NCI-H2196 treated with DMSO at 0.1 percent for 48 hours (cell line): ENCODE data around the gene ZC3H12C.
A peak's percentile ranks its signal among the peaks of the same experiment; 100 is the strongest.
"Not testable (repeated sequence)": the region's sequence is repeated elsewhere in the genome, so short reads cannot be mapped to it uniquely, and the experiment has no call there.

ENCODE experiments used
- DNase-seq: peaks from one replicate; lab custom pipeline; 2025; ENCODE audit not compliant: unreplicated experiment; lab: John Stamatoyannopoulos, UW

The ZC3H12C gene

DNA sequence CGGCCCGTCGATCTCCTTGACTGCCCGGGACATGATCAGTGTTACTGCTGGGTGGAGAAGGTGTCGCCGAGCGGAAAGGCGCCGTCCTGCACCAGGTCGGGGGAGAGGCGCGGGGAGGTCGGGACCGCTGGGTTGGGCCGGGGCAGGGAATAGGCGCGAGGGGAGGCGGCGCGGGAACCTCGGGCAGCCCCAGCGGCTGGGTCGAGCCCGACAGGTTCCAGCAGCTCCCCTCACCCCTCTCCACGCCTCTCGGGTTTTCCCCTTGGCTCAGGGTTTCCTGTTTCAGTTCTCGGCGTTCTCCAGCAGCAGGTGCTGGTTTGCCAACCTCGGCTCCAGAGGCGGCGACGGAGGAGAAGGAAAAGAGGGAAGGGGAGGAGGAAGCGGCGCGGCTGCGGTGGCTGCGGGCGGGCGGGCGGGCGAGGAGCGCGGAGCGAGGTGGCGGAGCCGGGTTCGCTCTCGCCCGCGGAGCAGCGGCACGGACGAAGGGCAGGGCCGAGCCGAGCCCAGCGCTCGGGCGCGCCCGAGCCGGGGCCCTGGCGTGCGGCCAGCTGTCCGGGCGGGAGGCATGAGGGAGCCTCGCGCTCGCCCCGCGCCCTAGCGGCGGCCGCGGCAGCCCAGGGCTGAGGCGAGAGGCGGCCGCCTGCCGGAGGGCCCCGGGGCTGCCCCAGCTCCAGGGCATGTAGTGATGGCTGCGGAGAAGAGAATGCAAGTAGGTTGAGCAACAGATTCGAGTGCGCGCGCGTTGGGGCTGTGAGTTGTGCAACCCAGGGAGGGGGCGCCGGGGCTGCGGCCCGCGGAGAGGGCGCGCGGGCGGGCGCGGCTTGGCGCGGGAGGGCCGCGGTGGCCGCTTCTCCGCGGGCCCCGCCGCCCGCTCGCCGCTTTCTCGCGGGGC lies at the start of gene ZC3H12C:
TSS of gene ZC3H12C (plus strand) at position 878 of the 892 bp plus-strand sequence. CDS start 20 bp downstream, outside the sequence.
- DNase-seq: peak; percentile 89

DNA sequence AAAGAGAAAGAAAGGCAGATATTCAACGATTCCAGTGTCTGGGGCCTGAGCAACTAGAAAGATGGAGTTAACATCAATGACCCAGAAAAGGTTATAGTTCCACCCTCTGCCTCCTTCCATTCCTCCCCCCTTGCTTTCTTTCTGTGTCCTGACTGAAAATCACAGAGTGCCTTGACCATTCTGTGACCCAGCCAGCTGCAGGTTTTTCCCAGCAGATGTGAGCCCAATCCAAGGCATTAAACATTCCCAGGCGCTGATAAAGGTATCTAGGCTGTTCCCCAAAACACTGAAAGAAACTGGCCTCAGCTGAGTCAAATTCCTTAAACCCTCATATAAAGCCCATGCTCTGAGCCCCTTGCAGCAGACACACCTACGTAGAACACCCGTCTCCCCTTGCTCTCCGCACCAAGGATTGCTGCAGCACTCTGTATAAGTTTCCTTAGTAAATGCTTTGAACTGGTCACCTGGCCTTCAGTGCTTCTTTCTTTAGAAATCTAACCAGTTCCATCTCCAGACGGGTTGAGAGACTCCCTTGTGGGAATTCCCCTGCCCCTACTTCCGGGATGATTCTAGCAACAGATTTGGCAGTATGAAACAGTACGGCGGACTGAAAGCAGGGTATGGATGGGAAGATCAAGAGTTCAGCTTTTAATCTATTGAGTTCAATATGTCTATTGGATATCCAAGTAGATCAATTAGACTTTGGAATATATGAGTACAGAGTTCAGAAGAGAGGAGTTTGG lies 48.8 kb upstream of the ZC3H12C start:
- DNase-seq: no peak

DNA sequence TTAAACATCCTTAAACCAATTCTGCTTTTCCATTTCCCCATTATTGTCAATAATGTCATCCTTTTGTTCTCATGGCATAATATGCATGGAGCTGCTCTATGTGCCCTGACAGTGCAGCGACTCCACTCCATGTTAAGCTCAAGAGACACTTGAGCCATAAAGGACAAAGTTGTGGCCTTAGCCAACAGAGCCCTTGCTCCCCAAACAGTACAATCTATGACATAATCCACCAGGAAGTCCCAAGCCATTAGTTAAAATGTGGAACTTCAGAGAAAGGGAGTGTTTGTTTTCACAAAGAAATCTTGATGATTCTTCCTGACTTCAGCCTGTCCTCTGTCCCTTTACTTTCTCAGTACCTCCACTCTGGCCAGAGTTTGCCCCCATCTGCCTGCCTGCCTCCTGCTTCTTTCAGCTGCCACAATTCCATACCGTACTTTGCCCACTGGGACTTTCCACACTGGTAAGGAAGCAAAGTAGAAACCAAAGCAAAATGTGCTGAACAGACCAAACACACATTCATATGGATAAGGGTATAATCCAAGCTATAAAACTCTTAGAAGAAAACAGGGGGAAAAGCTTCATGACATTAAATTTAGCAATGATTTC lies 46.3 kb upstream of the ZC3H12C start:
- DNase-seq: no peak

DNA sequence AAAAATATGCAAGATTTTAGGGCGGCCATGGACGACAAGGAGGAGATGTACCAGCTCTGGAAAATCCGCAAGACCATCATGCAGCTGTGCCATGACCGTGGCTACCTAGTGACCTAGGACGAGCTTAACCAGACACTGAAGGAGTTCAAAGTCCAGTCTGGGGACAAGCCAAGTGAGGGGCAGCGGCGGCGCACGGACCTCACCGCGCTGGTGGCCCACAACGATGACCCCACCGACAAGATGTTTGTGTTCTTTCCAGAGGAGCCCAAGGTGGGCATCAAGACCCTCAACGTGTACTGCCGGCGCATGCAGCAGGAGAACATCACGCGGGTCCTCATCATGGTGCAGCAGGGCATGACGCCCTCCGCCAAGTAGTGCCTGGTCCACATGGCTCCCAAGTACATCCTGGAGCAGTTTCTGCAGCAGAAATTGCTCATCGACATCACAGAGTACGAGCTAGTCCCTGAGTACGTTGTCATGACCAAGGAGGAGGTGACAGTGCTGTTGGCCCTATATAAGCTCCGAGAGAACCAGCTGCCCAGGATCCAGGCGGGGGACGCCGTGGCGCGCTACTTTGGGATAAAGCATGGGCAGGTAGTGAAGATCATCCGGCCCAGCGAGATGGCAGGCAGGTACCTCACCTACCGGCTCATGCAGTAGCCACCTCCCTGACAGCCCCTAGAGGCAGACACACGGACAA lies 43.5 kb upstream of the ZC3H12C start:
- DNase-seq: no peak

DNA sequence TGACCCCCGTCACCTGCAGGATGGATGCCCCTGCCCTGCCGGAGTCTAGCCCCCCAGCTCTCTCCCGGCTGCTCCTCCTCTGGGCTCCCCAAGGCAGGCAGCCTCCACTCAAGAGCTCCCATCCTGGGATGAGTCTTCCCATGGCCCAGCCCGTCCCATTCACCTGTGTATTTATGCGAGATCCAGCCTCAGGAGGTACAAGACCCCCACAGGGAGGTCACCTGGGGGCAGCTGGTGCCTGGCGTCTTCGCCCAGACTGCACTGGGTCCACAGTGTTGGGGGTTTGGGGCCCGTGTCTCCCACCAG lies 43.0 kb upstream of the ZC3H12C start:
- DNase-seq: no peak

DNA sequence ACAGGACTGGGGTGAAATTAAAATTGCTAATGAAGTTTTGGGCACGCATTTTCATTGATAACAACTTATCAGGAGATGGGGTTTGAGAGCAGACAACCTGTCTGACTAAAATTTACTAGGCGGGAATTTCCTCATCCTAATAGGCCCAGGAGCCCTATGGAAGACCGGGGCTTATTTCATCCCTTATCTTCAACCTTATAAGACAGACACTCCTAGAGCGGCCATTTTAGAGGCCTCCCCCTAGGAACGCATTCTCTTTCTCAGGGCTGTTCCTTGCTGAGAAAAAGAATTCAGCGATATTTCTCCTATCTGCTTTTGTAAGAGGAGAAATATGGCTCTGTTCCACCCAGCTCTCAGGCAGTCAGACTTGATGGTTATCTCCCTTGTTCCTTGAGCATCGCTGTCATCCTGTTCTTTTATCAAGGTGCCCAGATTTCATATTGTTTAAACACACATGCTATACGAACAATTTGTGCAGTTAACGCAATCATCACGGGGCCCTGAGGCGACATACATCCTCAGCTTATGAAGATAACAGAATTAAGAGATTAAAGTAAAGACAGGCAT lies 39.3 kb upstream of the ZC3H12C start:
- no peak for DNase-seq

DNA sequence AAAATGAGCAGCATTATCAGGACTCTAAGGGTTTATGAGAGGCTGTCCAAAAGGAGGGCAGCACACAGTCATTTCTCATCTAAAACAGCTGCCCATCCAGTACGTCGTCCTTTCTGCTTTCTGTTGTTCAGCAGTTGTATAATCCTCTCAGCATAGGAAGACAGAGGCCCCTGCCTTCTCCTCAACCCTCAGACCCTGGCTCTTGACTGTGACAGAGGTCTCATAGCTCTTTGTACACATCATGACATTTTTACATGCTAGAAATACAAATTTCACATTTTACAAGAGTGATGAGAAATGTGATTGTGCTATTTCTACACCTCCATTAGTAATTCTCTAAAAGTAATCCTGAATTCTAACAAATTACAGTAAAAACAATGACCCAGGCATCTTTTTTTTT lies 36.2 kb upstream of the ZC3H12C start:
- DNase-seq: no peak

DNA sequence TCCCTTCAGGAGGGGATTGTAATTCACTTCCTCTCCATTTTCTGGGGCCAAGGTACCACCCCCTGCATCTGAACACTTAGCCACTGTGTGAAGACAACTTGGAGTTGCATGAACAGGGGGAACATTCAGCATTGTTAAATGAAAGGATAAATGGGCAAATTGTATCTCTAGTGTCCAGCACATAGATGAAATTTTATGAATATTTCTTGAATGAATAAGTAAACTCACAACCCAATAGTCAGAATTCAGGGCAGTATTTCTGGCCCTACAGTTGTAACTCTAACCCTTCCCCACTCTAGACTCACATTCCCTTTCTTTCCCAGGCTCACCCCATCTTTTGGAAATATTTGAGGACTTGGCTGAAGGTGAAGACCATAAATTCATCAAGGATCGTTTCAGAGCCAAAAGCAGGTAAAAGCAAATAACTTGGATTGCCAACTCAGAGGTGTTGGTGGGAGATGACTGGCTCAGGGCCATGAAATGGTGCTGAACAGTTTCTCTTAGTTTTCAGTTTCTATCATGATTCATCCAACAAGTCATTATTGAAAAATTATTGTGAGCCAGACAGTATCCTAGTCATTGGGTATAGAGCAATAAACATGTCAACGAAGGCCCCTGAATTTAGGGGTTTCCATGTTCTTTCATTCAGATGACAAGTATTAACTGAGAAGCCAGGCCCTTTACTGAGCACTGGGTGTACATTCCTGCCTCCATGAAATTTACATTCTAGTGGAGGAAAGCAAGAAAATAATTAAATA lies 33.3 kb upstream of the ZC3H12C start:
- DNase-seq: no peak

DNA sequence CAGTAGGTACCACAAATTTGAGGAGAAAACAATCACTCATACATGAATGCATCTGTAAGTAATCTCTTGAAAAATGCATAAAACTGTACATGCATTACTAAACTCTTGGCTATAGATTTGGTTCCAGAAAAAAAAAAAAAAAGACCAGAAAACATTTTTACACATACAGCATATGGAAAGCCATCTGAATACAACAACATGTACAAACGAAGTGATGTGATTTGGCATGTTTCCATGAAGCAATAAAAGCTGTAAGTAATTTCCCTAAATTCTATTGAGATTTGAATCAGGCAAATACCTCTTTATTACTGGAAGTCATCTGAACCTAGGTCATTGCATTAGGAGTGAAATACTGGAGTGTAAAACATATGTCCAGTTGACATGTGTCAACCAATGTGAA lies 31.9 kb upstream of the ZC3H12C start:
- DNase-seq: no peak

DNA sequence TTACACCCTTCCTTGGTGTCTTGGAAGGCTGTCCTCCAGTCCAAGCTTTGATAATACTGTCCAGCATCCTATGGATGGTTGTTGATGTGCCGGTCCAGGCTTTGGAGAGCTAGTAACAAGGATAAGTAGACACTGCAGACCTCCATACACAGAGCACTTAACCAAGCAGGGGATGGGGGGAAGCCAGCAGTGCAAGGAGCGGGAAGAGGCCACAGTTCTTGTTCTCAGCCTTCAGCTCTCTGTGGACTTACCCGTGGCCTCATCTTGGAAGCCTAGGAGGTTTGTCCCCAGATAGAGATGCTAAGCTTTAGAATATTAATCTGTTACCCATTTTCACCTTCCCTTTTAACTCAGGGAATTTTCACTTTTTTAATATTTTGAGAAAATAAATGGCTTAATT lies 30.9 kb upstream of the ZC3H12C start:
- no peak for DNase-seq

DNA sequence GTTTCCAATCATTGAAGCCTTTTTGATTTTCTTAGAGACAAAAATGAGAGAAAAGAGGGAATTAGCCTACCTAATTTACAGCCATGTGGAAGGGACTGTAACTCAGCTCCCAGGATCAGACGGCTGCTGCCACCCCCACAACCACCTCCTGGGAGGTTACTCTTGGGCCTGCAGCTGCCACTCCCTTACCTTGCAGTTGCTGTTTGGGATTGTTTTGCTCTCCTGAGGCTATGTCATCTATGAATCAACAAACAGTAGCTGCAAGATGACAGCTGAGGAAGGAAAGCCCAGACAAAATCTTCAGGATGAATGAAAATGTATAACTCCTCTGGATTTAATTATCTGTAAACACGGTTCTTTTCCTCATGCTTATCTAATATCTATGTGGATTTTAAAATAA lies 28.0 kb upstream of the ZC3H12C start:
- no peak for DNase-seq

DNA sequence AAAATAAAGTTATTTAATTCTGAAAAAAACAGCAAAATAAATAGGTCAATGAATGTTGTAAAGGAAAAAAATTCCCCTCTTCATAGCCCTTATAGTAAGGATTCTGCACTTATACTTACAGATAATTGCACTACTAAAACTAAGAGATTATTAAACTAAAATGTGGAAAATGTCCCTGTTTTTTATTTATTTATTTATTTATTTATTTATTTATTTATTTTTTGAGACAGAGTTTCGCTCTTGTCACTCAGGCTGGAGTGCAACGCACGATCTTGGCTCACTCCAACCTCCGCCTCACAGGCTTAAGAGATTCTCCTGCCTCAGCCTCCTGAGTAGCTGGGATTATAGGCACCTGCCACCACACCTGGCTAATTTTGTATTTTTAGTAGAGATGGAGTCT lies 25.2 kb upstream of the ZC3H12C start:
- DNase-seq: not testable (repeated sequence)

DNA sequence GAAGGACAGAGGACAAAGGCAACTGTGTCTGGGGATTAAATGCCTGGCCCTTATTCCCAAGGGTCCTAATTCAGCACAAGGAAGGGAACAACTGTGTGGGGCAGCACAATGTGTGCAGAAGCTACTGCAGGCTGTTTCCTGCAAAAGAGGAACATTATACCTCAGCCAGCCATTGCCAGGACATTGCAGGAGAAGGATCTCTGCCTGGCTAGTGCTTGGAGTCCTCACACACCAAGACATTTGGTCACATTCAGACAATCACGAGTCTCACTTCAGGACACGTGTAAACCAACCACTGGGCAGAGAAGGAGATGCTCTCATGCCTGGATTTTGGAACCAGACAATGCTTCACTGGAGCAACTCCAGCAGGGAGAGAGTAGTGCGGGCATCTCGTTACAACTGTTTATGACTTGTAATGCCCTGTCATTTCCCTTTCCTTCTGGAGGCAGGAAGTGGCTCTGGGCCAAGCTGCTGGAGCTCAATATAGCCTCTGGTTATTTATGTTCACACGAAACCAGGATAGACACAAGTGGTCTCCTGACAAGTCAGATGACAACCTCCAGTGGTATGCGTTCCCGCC lies 23.9 kb upstream of the ZC3H12C start:
- no peak for DNase-seq

DNA sequence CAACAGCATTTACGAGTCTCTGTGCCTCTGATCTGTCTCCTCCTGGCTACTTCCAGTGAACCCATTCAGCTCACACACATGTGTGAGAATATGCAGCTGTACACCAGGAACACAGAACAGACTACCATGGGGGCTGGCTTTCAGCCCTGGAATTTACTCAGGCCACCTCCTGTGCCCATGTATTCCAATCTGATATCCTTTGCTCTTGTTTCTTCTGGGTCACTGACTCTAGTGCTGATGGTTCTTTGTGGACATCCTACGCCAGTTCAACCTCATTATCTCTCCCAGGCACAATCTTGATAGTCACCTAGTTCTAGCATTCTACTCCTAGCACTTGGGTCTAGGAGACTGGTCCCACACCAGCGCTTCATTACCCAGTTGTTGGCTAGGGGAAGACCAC lies 23.0 kb upstream of the ZC3H12C start:
- DNase-seq: no peak

DNA sequence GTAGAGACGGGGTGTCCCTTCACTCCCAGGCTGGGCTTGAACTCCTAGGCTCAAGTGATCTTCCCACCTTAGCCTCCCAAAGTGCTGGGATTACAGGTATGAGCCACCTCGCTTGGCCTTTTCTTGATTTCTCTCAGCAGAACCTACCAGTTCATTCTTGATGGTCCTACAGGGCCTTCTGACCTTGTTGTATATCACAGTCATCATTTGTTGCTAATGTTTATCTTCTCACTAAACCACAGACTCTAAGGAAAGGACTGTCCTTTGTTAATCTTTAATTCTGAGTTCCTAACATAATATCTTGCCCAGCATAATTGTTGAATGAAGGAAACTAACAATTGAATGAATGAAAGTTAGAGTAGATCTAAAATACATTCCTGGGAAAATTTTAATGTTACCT lies 22.0 kb upstream of the ZC3H12C start:
- DNase-seq: no peak

DNA sequence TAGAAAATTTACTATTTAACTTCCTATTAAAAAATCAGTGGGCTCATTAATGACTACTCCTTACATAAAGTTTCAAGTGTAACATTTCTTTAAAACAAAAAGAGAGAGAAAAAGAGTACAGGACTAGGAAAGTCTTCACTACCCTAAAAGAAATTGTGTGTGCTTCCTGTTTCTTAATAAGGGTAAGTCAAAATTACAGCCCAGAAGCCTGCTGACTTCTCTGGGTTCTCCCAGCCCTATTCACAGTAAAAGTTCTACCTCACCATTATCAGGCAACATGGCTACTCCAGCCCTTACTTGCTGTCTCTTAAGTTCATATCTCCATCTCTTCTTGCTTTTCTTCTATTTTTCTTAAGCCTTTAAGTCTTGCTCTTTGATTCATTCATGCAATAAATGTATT lies 20.3 kb upstream of the ZC3H12C start:
- no peak for DNase-seq

DNA sequence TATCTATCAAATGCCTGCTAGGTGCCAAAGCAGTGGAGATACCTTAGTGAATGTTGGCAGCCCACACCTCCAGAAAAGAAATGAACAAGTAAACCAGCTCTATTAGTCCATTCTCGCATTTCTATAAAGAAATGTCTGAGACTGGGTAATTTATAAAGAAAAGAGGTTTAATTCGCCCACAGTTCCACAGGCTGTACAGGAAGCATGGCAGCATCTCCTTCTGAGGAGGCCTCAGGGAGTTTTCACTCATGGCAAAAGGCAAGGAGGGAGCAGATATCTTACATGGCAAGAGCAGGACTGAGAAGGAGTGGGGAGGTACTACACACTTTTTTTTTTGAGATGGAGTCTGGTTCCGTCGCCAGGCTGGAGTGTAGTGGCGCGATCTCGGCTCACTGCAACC lies 18.7 kb upstream of the ZC3H12C start:
- DNase-seq: no peak

DNA sequence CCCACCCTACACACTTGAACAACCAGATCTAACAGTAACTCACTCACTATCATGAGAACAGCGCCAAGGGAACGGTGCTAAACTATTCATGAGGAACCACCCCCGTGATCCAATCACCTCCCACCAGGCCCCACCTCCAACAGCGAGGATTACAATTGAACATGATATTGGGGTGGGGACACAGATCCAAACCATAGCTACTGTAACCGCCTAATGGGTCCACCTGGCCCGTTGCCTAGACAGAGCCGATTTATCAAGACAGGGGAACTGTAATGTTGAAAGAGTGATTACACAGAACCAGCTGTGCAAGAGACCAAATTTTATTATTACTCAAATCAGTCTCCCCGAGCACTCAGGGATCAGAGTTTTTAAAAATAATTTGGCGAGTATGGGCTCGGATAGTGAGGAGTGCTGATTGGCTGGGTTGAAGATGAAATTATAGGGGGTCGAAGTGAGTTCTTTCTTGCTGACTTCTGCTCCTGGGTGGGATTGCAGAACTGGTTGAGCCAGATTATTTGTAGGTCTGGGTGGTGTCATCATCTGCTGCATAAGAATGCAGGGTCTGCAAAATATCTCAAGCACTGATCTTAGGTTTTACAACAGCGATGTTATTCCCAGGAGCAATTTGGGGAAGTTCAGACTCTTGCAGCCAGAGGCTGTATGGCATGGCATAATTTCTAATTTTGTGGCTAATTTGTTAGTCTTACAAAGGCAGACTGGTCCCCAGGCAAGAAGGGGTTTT lies 17.9 kb upstream of the ZC3H12C start:
- no peak for DNase-seq

DNA sequence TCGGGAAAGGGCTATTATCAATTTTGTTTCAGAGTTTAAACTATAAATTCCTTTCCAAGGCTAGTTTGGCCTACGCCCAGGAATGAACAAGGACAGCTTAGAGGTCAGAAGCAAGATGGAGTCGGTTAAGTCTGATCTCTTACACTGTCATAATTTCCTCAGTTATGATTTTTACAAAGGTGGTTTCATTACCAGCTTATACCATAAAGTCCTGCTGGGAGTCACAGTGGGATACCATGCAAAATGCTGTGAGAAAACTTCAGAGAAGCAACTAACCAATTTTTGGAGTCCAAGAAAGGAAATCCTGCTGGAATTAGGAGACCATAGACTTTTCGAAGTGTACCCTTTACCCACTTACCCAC lies 17.4 kb upstream of the ZC3H12C start:
- no peak for DNase-seq
